Tibial artery (tissue), 4 donors: ENCODE measurements around the gene PIP5K1B.

Experiments
- DNase-seq, 2 donors: peaks; one replicate each; pipeline ENCODE4 v3.0.0-alpha.2; 2019
- H3K27ac ChIP-seq, 2 donors: fragments of 200-600 bp; sonication (generic) in 1 of 2; 1 replicate in 1 of 2; 2 replicates in 1 of 2; pipeline ENCODE4 v1.5.1; 2018 to 2019; ENCODE audit warnings: mild to moderate bottlenecking in 1 of 2
- H3K27me3 ChIP-seq, 2 donors: fragments of 200-600 bp; sonication (generic) in 1 of 2; one replicate each; pipeline versions ENCODE4 v1.5.1 to v1.6.0; 2016 to 2019
- H3K36me3 ChIP-seq, 3 donors: fragments of 200-600 bp; sonication (generic) in 2 of 3; one replicate each; pipeline ENCODE4 v1.5.1; 2016 to 2019; ENCODE audit warnings: mild to moderate bottlenecking in 2 of 3
- H3K4me1 ChIP-seq, 4 donors: fragments of 200-600 bp; sonication (generic) in 2 of 4; 1 replicate in 3 of 4; 2 replicates in 1 of 4; pipeline ENCODE4 v1.5.1; 2016 to 2019
- H3K4me3 ChIP-seq, 2 donors: fragments of 200-600 bp; sonication (generic) in 1 of 2; 1 replicate in 1 of 2; 2 replicates in 1 of 2; pipeline ENCODE4 v1.5.1; 2018 to 2019; ENCODE audit warnings: mild to moderate bottlenecking in 2 of 2
- H3K9me3 ChIP-seq, 3 donors: fragments of 200-600 bp; sonication (generic) in 1 of 3; one replicate each; pipeline ENCODE4 v1.5.1; 2016 to 2019
- intact Hi-C: fragments of 100-400 bp; cut with DNase I; formaldehyde crosslinking; loops from one replicate; pipeline ENCODE4 v1.15.0; 2023; ENCODE audit warnings: low total_unique reads
- TF ChIP-seq, protein P1 (sequence below), 2 experiments: fragments of 200-600 bp in 1 of 2; fragments of 450-650 bp in 1 of 2; IDR thresholded peaks; one replicate each; pipeline ENCODE4 v1.5.1; 2017 to 2019; ENCODE audit warnings: antibody characterized with exemption in 2 of 2, mild to moderate bottlenecking in 1 of 2, moderate library complexity in 1 of 2

PIP5K1B gene

GRCh38 chr9:68871236-68871635 lies 166.2 kb downstream of the PIP5K1B start:
- Histone ChIP-seq H3K27me3 (no peaks in the 10 kb centered on the region), H3K4me3 (no peak overlapping the region), H3K27ac (no peak overlapping the region), H3K36me3 (no peaks in the 10 kb centered on the region), H3K9me3 (no peaks in the 10 kb centered on the region), H3K4me1 (peaks cover 0 to 13% (median 5%) of the 10 kb centered on the region in 4 donors)
- no peak for DNase-seq
- TF ChIP-seq, protein P1, sequence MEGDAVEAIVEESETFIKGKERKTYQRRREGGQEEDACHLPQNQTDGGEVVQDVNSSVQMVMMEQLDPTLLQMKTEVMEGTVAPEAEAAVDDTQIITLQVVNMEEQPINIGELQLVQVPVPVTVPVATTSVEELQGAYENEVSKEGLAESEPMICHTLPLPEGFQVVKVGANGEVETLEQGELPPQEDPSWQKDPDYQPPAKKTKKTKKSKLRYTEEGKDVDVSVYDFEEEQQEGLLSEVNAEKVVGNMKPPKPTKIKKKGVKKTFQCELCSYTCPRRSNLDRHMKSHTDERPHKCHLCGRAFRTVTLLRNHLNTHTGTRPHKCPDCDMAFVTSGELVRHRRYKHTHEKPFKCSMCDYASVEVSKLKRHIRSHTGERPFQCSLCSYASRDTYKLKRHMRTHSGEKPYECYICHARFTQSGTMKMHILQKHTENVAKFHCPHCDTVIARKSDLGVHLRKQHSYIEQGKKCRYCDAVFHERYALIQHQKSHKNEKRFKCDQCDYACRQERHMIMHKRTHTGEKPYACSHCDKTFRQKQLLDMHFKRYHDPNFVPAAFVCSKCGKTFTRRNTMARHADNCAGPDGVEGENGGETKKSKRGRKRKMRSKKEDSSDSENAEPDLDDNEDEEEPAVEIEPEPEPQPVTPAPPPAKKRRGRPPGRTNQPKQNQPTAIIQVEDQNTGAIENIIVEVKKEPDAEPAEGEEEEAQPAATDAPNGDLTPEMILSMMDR (IDR thresholded peaks at IDR 0.05): no peak
- intact Hi-C loops: no loop called here

DNA sequence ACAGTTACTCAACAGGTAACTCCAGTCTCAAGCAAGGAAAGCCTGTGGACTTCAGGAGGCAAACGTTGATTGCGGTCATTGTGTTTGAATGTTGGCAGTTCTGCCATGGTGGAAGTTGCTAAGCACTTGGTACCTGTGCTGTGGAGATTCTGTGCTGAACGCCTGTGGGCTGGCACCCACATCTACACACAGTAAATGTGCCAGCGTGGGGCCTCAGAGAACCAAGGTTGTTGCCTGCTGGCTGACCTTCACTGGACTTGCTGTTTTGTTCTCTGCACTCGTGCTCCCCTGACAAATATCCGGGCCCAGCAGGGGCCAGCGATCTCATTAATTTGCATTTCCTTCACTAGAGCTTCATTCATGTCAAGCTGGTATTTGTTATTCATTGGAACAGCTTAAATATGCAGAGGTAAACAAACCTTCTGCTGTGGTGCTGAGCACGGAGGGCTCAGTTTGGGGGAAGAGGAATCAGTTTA lies 167.0 kb downstream of the PIP5K1B start:
- no peaks in the 10 kb centered on the region for H3K9me3 ChIP-seq
- no peak for DNase-seq
- no peak overlapping the region for H3K4me3 ChIP-seq
- TF ChIP-seq, protein P1 (IDR thresholded peaks at IDR 0.05): no peak
- no peaks in the 10 kb centered on the region for H3K27me3 ChIP-seq
- peaks cover 0 to 13% (median 5%) of the 10 kb centered on the region in 4 donors for H3K4me1 ChIP-seq
- H3K27ac ChIP-seq: no peak overlapping the region
- no peaks in the 10 kb centered on the region for H3K36me3 ChIP-seq
- intact Hi-C loops: no loop called here

DNA sequence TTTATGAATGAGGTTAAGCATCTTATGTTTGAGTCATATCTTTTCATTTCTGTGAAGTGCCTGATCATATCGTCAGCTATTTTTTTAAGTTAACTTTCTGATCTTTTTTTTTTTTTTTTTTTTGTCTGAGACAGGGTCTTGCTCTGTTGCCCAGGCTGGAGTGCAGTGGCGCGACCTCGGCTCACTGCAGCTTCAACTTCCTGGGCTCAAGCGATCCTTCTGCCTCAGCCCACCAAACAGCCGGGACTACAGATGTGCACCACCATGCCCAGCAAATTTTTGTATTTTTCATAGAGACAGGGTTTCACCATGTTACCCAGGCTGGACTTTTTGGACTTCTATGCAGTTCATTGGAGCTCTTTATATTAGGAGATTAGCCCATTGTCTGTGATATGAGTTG lies 168.1 kb downstream of the PIP5K1B start:
- TF ChIP-seq, protein P1 (IDR thresholded peaks at IDR 0.05): no peak
- no peak for DNase-seq
- Histone ChIP-seq H3K27ac (no peak overlapping the region), H3K27me3 (no peaks in the 10 kb centered on the region), H3K9me3 (no peaks in the 10 kb centered on the region), H3K36me3 (no peaks in the 10 kb centered on the region), H3K4me1 (peaks cover 0 to 13% (median 5%) of the 10 kb centered on the region in 4 donors), H3K4me3 (no peak overlapping the region)
- intact Hi-C loops: no loop called here

DNA sequence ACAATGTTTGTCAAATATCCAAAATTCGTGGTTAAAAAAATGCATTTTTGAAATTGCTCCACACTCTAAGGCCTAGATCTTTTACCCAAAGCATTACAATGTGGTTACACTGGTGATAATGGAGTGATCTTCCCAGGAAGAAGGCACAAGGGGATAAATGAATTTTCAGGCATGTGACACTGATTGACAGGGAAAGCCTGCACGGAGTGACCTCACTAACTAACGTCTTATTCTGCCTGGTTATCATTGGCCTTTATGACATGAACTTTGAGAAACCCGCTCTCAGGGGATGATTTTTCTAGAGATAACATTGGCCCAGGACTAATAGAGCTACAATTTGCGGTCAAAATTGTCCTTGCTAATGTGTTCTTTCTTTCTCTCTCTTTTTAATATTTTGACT lies 171.2 kb downstream of the PIP5K1B start:
- no peaks in the 10 kb centered on the region for H3K36me3 ChIP-seq
- H3K9me3 ChIP-seq: no peaks in the 10 kb centered on the region
- TF ChIP-seq, protein P1 (IDR thresholded peaks at IDR 0.05): no peak
- DNase-seq: no peak
- peaks cover 0 to 10% (median 3%) of the 10 kb centered on the region in 4 donors for H3K4me1 ChIP-seq
- intact Hi-C loops: no loop called here
- no peak overlapping the region for H3K4me3 ChIP-seq
- H3K27me3 ChIP-seq: no peaks in the 10 kb centered on the region
- no peak overlapping the region for H3K27ac ChIP-seq

- Histone ChIP-seq H3K9me3 (no peaks in the 10 kb centered on the region), H3K36me3 (no peaks in the 10 kb centered on the region), H3K4me3 (no peak overlapping the region), H3K27me3 (no peaks in the 10 kb centered on the region), H3K4me1 (peaks cover 0 to 8% (median 3%) of the 10 kb centered on the region in 4 donors), H3K27ac (no peak overlapping the region)
- TF ChIP-seq, protein P1 (IDR thresholded peaks at IDR 0.05): no peak
- intact Hi-C loops: no loop called here
- DNase-seq: no peak
These were observed 171.6 kb downstream of the PIP5K1B start for GRCh38 chr9:68876681-68877080.

DNA sequence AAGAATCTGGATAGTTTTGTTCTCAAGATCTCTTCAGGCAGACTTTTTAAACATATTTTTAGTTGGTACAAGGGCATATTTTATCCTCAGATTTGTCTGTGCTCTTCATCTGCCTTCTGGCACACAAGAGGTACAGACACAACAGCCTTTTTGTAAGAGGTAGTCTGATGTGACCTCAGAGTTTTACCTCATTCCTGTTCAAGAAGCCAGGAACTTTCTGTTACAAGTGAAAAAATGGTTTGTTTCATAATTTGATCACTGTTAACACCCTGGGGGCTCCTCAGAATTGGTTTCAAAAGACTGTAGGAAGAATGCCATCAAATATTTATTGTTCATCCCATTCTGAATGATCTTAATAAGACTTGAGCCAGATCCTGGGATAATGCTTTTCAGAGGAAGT lies 172.2 kb downstream of the PIP5K1B start:
- Histone ChIP-seq H3K9me3 (no peaks in the 10 kb centered on the region), H3K4me3 (no peak overlapping the region), H3K36me3 (no peaks in the 10 kb centered on the region), H3K27me3 (no peaks in the 10 kb centered on the region), H3K27ac (no peak overlapping the region), H3K4me1 (peaks cover 0 to 2% (median 1%) of the 10 kb centered on the region in 4 donors)
- no peak for DNase-seq
- TF ChIP-seq, protein P1 (IDR thresholded peaks at IDR 0.05): no peak
- intact Hi-C loops: no loop called here
